Neural progenitor cell (in vitro differentiated cells): ENCODE results near the gene OLFML2A. TPM values are rescaled to one million over a fixed set of nuclear protein-coding genes. Genes with fewer than 3 reads are reported as not detected.
A peak's percentile ranks its signal among the peaks of the same experiment; 100 is the strongest.

Experiments used
- DNase-seq: peaks from one replicate; pipeline ENCODE4 v3.0.0-alpha.2; 2016; ENCODE audit warnings: low spot score
- H2AFZ ChIP-seq: fragments of 200-600 bp; sonication (generic); replicated peaks from 2 replicates; pipeline ENCODE4 v1.6.1; 2016; ENCODE audit warnings: antibody characterized with exemption
- H3F3A ChIP-seq: fragments of 200-600 bp; sonication (generic); 2 replicates; pipeline ENCODE4 v1.6.1; 2016; ENCODE audit warnings: antibody characterized with exemption, low read depth
- H3K27ac ChIP-seq: fragments of 200-600 bp; sonication (generic); 2 replicates; pipeline ENCODE4 v1.5.1; 2016; ENCODE audit warnings: mild to moderate bottlenecking
- H3K27me3 ChIP-seq: fragments of 200-600 bp; sonication (generic); 2 replicates; pipeline ENCODE4 v1.6.1; 2016; ENCODE audit warnings: mild to moderate bottlenecking, moderate library complexity
- H3K36me3 ChIP-seq: fragments of 200-600 bp; sonication (generic); 2 replicates; pipeline ENCODE4 v1.5.1; 2016
- H3K4me1 ChIP-seq: fragments of 200-600 bp; sonication (generic); 2 replicates; pipeline ENCODE4 v1.6.1; 2016; ENCODE audit warnings: mixed run types
- H3K4me2 ChIP-seq: fragments of 200-600 bp; sonication (generic); 2 replicates; pipeline ENCODE4 v1.6.1; 2016
- H3K4me3 ChIP-seq: fragments of 200-600 bp; sonication (generic); 2 replicates; pipeline ENCODE4 v1.5.1; 2016
- H3K79me2 ChIP-seq: fragments of 200-600 bp; sonication (generic); 2 replicates; pipeline ENCODE4 v1.6.1; 2016; ENCODE audit warnings: low read depth
- H3K9ac ChIP-seq: fragments of 200-600 bp; sonication (generic); 2 replicates; pipeline ENCODE4 v1.6.1; 2016
- H3K9me3 ChIP-seq: fragments of 200-600 bp; sonication (generic); 2 replicates; pipeline ENCODE4 v1.5.1; 2016; ENCODE audit warnings: low read depth
- H4K20me1 ChIP-seq: fragments of 200-600 bp; sonication (generic); 2 replicates; pipeline ENCODE4 v1.6.1; 2016; ENCODE audit warnings: low read depth
- H3K27ac Mint-ChIP-seq: 3 replicates; pipeline ENCODE4 v1.8.0; 2021; ENCODE audit warnings: mixed read lengths
- H3K27me3 Mint-ChIP-seq: 2 replicates; pipeline ENCODE4 v1.8.0; 2022; ENCODE audit warnings: low read depth, mild to moderate bottlenecking, inconsistent platforms, moderate library complexity, mixed read lengths; ENCODE audit not compliant: insufficient read depth
- H3K36me3 Mint-ChIP-seq: 3 replicates; pipeline ENCODE4 v1.8.0; 2021; ENCODE audit warnings: mixed read lengths
- H3K4me1 Mint-ChIP-seq: 3 replicates; pipeline ENCODE4 v1.8.0; 2021; ENCODE audit warnings: mixed read lengths
- H3K4me3 Mint-ChIP-seq: 3 replicates; pipeline ENCODE4 v1.8.0; 2021; ENCODE audit warnings: mild to moderate bottlenecking, moderate library complexity, mixed read lengths
- H3K9me3 Mint-ChIP-seq: 3 replicates; pipeline ENCODE4 v1.8.0; 2020; ENCODE audit warnings: mixed read lengths
- CTCF ChIP-seq: fragments of 200-600 bp; sonication (generic); IDR thresholded peaks from 2 replicates; pipeline ENCODE4 v1.5.1; 2017; ENCODE audit warnings: antibody characterized with exemption, mild to moderate bottlenecking
- EZH2 ChIP-seq: fragments of 200-600 bp; sonication (generic); IDR thresholded peaks from 2 replicates; pipeline ENCODE4 v1.6.1; 2017; ENCODE audit warnings: antibody characterized with exemption, mild to moderate bottlenecking, moderate library complexity
- EZH2phosphoT487 ChIP-seq: fragments of 200-600 bp; sonication (generic); IDR thresholded peaks from 2 replicates; pipeline ENCODE4 v1.6.1; 2017; ENCODE audit warnings: antibody characterized with exemption
- total RNA-seq: library from RNA; depleted of rRNA; stranded (reverse); fragments of >200 nt; gene quantifications from 2 replicates; pipeline ENCODE4 v1.2.3, GENCODE V29; 2015; ENCODE audit warnings: low replicate concordance

OLFML2A gene
- total RNA-seq, 1 donor from 2014 or later: 3.1 TPM

- H3K9me3 ChIP-seq: no peaks in the 10 kb centered on the region
- Mint-ChIP-seq H3K4me3 (no peak overlapping the region), H3K27ac (peak overlapping the region; percentile 25), H3K27me3 (peaks cover 3% of the 10 kb centered on the region), H3K9me3 (no peaks in the 10 kb centered on the region), H3K4me1 (peaks cover 8% of the 10 kb centered on the region), H3K36me3 (no peaks in the 10 kb centered on the region)
- no peak overlapping the region for H3K4me2 ChIP-seq
- peaks cover 9% of the 10 kb centered on the region for H3F3A ChIP-seq
- H3K27me3 ChIP-seq: no peaks in the 10 kb centered on the region
- no peak overlapping the region for H3K4me3 ChIP-seq
- H3K4me1 ChIP-seq: peaks cover 7% of the 10 kb centered on the region
- no peaks in the 10 kb centered on the region for H4K20me1 ChIP-seq
- no peak overlapping the region for H2AFZ ChIP-seq
- no peaks in the 10 kb centered on the region for H3K36me3 ChIP-seq
- no peak overlapping the region for H3K27ac ChIP-seq
- H3K79me2 ChIP-seq: no peaks in the 10 kb centered on the region
- no peak for DNase-seq
- TF ChIP-seq EZH2phosphoT487 (no peak), EZH2 (no peak), CTCF (no peak)
- no peak overlapping the region for H3K9ac ChIP-seq
Observed at GRCh38 chr9:124790801-124791505, 14.0 kb downstream of the OLFML2A start.

DNA sequence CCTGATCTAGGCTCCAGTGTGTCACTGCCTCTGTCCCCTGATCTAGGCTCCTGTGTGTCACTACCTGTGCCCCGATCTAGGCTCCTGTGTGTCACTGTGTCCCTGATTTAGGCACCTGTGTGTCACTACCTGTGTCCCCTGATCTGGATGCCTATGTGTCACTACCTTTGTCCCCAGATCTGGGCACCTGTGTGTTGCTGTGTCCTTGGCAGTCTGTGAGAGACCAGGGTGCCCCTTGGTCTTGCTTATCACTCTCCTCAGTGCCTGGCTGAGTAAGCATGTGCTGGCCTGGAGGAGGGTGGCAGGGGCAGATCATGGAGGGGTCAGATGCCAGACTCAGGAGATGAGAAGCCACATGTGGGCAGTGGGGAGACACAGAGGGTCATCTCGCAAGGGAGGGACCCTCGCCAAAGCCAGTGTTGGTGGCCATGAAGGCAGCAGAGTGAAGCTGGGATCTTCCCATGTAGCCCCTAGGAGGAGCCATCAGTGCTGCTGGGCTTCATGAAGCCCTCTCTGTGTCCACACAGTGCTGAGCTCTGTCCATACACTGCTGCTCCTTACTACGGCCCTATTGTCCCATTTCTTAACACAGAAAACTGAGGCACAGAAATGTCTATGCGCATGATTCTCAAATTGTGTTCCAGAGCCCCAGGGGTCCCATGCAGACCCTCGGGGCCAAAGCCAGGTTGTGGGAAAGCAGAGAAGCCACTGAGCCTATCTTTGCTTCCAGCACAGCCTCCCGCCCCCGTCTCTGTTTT is 15.5 kb downstream of the OLFML2A start:
- Histone ChIP-seq H3K36me3 (no peaks in the 10 kb centered on the region), H3K79me2 (no peaks in the 10 kb centered on the region), H3K4me3 (no peak overlapping the region), H3K27ac (no peak overlapping the region), H3K9ac (no peak overlapping the region), H3K9me3 (no peaks in the 10 kb centered on the region), H3K4me1 (peaks cover 7% of the 10 kb centered on the region), H3F3A (peaks cover 9% of the 10 kb centered on the region), H2AFZ (no peak overlapping the region), H3K4me2 (no peak overlapping the region), H4K20me1 (no peaks in the 10 kb centered on the region), H3K27me3 (no peaks in the 10 kb centered on the region)
- Mint-ChIP-seq H3K27me3 (peaks cover 7% of the 10 kb centered on the region), H3K4me3 (no peak overlapping the region), H3K9me3 (no peaks in the 10 kb centered on the region), H3K27ac (no peak overlapping the region), H3K4me1 (peaks cover 8% of the 10 kb centered on the region), H3K36me3 (no peaks in the 10 kb centered on the region)
- TF ChIP-seq EZH2phosphoT487: no peak
- no peak for TF ChIP-seq EZH2
- no peak for TF ChIP-seq CTCF
- no peak for DNase-seq

- Mint-ChIP-seq H3K27me3 (peaks cover 7% of the 10 kb centered on the region), H3K36me3 (no peaks in the 10 kb centered on the region), H3K9me3 (no peaks in the 10 kb centered on the region), H3K4me1 (peaks cover 8% of the 10 kb centered on the region), H3K4me3 (no peak overlapping the region), H3K27ac (peak overlapping the region; percentile 42)
- no peaks in the 10 kb centered on the region for H3K36me3 ChIP-seq
- H3K4me2 ChIP-seq: no peak overlapping the region
- no peak overlapping the region for H3K27ac ChIP-seq
- no peaks in the 10 kb centered on the region for H3K27me3 ChIP-seq
- peaks cover 7% of the 10 kb centered on the region for H3K4me1 ChIP-seq
- DNase-seq: peak; percentile 46
- H3K4me3 ChIP-seq: no peak overlapping the region
- no peak for TF ChIP-seq EZH2
- TF ChIP-seq EZH2phosphoT487: no peak
- TF ChIP-seq CTCF: no peak
- H3K9ac ChIP-seq: no peak overlapping the region
- H3F3A ChIP-seq: peaks cover 9% of the 10 kb centered on the region
- no peaks in the 10 kb centered on the region for H3K9me3 ChIP-seq
- H4K20me1 ChIP-seq: no peaks in the 10 kb centered on the region
- H3K79me2 ChIP-seq: no peaks in the 10 kb centered on the region
- H2AFZ ChIP-seq: no peak overlapping the region
Observed at GRCh38 chr9:124793015-124793541, 16.1 kb downstream of the OLFML2A start.
